Skin epidermis (tissue), 12 donors: Measurements from ENCODE around the gene PUDP.

ENCODE experiments used
- H3K27ac ChIP-seq, 21 experiments: fragments of 200-600 bp; sonication (generic) in 11 of 21; one replicate each; pipeline ENCODE4 v1.5.0; 2020; ENCODE audit warnings: mild to moderate bottlenecking in 3 of 21, inconsistent platforms in 2 of 21, moderate library complexity in 2 of 21
- H3K4me3 ChIP-seq, 7 experiments: fragments of 200-600 bp; sonication (generic) in 2 of 7; one replicate each; pipeline ENCODE4 v1.5.0; 2020; ENCODE audit warnings: inconsistent platforms in 2 of 7, mild to moderate bottlenecking in 2 of 7, moderate library complexity in 1 of 7

The PUDP gene

DNA sequence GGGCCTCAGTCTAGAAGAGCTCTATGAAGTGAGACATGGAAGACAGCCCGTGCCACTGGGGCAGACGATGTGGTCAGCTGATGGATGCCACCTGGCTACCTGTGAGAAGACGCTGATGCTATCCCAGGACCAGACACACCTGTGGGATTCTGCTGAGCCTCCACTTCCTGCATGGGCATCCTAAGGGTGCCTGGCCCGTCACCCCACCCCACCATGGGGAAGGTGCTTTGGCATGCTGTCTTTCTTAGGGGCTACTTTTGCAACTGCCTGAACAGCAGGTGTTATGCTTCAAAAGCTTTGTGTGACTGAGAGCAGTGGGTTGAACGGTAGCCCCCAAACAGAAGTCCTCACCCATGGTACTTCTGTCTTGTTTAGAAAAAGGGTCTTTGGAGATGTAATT lies 65.4 kb downstream of the PUDP start:
- H3K27ac ChIP-seq: no peak overlapping the region
- no peak overlapping the region for H3K4me3 ChIP-seq

DNA sequence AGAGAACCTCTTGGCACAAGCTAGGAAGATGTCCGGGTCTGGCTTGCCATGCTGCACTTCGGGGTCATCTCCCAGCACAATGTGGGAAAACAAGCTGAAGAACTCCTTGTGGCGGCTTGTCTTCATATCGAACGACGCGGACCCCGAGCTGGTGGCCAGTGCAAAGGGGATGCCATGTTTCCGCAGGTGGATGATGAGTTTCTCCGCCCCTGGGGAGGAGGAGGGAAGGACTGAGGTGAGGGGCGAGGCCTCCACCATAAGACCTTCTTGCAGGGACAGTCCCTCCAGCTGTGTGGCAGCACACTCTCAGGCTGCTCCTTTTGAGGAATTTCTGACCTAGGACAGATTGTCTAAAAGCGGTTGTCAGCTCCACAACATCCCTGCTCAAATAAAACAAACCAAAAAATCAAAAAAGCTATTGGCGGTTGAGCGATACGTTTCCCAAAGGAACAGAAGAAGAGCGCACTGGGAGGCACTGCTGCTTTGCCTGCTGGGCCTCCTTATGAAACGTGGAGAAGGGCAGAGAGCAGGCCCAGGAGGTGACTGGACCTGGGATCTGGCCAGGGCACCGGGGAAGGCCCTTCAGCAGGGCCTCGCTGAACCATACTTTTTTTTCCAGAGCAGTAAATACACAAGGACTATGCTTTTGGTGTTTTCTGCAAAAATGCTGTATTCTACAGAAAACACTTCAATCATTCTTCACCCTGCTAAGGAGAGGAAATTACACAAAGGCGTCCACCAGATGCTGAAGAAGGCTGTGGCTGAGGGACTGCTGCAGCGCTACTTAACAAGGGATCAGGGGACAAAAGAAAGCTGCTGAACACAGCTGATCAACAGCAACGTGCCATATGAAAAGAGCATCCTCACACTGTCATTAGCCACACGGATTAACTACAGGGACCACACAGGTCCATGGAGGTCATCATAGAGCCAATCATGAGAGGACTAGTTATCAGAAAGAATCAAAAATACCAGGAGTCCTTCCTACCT lies 70.4 kb downstream of the PUDP start:
- H3K4me3 ChIP-seq: no peak overlapping the region

DNA sequence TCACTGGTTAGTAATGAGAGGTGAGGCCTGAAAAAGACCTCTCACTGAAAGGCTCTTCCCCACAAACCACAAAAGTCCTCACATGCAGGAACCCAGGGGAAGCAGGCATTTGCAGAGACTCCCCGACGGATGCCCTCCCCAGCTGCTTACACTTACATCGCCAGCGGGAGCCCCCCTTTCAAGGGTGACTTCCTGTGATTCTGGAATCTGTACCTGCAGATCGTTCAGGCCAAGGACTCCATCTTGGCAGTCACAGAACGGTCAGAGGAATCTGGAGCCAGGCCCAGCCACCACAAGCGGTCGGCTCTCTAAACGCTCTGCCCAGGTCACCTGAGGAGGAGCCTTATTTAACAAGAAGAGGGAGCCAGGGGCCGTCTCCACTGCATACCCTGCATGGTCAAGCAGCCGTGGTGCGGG lies 71.7 kb downstream of the PUDP start:
- Histone ChIP-seq H3K27ac (no peak overlapping the region), H3K4me3 (no peak overlapping the region)

More for the DNA sequence above, 70.4 kb downstream of the PUDP start:
- no peak overlapping the region for H3K27ac ChIP-seq

DNA sequence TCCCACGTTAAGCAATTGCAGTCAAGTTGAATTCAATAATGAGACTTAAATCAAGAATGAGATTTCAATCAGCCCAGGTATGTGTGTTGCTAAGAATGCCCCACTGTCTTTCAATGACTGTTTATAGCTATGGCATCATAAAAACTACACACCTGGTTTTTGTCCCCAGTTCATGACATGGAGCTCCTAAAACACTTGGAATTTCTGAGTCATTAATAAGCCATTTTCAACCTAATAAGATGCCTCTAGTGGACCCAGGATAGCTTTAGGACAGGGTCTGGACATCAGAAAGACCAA lies 73.1 kb downstream of the PUDP start:
- H3K27ac ChIP-seq: no peak overlapping the region
- no peak overlapping the region for H3K4me3 ChIP-seq

DNA sequence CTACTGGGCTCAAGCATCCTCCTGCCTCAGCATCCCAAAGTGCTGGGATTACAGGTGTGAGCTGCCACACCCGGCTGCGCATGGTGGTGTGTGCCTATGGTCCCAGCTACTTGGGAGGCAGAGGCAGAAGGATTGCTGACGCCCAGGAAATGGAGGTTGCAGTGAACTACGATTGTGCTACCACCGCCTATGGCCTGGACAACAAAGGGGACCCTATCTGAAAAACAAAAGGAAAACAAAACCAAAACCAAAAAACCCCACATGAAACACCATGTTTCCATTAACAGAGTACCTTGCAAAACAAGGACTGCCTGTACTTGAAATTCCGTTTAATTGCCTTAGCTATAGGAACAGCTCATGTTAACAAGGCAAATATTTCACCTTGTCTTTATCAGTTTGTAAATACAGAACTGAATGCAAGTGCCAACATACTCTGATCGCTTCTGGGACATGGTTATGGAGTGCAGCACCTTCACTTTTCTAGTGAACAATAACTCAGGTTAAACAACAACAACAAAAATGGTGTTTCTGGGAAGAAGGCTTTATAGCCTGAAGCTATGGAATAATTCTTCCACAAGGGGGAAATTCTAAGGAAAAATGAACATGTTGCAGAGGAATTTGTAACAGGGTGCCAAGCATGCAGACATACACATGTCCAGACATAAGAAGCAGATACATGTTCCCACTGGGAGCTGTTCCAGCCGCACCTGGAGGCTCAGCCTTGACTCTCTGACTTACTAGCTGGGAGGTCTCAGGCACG lies 73.6 kb downstream of the PUDP start:
- H3K4me3 ChIP-seq: no peak overlapping the region
- H3K27ac ChIP-seq: no peak overlapping the region

DNA sequence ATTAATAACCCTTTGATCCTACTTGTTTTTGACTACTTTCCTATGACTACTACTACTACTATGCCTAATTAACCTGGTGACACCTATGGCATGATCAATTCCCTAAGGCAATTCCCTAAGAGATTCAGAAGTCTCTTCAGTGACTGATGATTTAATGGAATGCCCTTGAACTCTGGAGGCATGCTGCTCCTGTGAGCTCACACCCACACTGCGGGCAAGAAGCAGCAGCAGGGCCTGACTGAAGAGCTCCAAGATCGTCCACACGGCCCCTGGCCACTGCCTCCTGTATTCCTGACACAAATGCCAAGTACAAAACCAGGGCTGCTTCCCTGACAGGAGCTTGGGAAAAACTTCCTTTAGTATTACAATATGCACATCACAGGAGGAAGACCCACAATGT lies 74.6 kb downstream of the PUDP start:
- H3K27ac ChIP-seq: peak overlapping the region in 1 of 21 experiments; percentile 1
- no peak overlapping the region for H3K4me3 ChIP-seq

DNA sequence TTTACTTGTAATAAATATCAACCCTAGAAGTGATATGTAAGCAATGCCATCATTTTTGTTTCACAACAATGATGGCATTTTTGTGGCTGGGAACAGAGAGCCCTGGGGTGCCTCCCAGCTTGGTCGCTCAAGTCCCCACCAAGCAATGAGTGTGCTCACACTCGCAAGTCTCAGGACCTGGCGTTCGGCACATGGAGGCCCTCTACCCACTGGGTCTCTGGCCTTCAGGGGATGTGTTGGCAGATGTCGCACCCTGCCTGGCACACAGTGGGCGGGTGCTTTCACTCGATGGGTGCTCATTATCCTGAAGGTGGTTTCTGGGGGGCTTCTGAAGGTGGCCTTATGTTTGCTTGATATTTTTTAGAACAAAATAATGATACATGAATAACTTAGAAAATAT lies 75.1 kb downstream of the PUDP start:
- no peak overlapping the region for H3K4me3 ChIP-seq
- H3K27ac ChIP-seq: no peak overlapping the region

DNA sequence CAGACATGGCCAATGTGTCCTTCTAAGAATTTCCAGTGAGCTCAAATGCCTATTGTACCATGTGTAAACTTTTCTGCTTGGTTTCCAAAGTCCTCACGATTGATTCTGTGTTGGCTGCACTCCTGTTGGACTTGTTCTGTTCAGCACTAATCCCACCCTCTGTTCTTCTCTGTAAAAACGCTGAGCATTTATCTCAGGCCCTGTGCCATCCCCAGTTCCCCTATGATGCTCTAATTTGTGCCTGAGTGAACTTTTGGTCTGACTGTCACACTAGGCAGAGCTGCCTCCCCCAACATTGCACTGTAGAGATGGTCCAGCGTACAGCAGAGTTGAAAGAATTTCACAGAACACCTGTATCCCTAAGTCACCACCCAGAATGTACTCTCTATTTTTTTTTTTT lies 76.6 kb downstream of the PUDP start:
- Histone ChIP-seq H3K27ac (no peak overlapping the region), H3K4me3 (no peak overlapping the region)

DNA sequence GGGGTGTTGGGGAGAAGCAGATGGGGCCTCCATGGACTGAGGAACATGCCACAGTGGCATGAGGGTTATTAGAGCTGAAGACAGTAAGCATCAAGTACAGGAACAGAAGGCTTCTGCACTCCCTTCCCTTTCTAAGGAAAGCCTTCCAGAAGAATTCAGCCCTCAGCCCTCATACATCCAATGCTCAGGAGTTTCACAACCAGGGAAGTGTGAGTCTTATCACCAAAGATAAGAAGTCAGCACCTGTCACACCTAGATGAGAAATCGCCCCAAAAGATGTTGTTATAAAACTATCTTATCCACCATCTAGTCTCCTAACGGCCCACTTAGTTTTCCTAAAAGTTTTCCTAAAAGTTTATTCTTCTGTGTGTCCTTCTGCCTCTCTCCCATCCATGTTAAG lies 78.4 kb downstream of the PUDP start:
- no peak overlapping the region for H3K27ac ChIP-seq
- H3K4me3 ChIP-seq: no peak overlapping the region

DNA sequence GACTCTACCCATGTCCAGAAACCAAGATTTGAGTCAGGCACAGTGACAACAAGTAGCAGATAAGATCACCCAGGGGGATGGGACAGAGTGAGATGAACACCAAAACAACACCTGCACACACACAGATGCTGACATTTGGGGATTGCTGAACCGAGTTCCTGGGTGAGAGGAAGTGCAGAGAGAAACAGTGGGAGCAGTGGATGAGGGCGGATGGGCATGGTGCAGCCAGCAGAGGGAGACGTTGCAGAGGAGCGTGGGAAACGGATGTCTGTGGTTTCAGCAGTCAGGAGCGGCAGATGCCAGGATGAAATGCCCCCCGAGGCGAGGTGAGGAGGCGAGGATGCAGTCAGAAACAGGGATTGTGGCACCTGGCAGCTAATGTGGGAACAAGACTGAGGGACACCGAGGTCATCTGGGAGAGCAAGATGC lies 79.0 kb downstream of the PUDP start:
- no peak overlapping the region for H3K27ac ChIP-seq

DNA sequence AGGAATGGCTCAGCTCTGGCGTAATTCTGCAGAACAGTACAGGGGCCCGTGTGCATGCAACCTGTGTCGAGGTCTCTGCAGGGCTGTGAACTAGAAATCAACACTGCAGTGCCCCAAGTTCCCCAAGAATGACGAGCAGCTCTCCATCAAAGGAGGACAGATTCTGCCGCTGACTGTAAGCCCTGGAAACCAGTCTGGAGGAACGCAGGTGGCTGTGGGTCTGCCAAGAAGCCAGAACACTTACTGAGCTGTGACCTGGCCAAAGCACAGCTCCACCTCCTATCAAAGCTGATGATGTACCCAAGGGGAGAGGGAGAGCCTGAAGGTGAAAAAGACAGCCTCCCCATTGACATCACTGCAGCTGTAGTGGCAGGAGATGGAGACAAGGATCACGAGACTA lies 80.7 kb downstream of the PUDP start:
- Histone ChIP-seq H3K4me3 (no peak overlapping the region), H3K27ac (no peak overlapping the region)

More for the DNA sequence above, 79.0 kb downstream of the PUDP start:
- H3K4me3 ChIP-seq: no peak overlapping the region

DNA sequence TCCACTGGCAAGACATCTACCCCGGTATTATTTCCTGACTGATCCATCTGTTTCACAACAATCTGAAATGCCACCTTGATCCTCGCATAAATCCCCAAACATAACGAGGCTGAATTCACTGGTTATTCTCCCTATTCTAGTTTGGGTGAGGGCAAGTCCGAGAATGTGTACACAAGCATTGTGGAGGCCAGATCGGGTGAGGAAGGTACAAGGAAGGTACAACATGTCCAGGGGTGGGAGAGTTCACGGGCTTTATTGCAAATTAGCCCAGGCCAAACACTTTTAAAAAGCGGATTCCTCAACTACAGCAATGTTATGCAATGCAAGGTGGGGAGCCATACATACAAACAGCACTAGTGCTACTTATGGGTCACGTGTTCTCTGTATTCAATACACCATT lies 82.5 kb downstream of the PUDP start:
- Histone ChIP-seq H3K4me3 (no peak overlapping the region), H3K27ac (no peak overlapping the region)

DNA sequence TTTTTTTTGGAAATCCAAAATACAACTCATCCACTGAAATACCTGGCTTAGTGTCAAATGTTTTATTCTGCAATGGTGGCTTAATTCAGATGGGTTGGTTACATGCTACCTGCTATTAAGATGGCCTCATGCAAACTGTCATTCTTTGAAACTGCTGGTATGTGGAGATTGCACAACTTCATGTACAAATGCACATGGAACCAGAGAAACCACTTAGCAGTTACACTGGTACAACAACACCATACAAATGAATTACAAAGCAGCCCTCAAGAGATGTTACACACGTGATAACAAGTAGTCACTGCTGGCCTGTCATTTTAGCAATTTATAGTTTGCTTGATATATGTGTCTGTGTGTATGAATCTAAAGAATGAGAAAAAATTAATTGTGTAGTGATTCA lies 85.0 kb downstream of the PUDP start:
- Histone ChIP-seq H3K27ac (no peak overlapping the region), H3K4me3 (no peak overlapping the region)

DNA sequence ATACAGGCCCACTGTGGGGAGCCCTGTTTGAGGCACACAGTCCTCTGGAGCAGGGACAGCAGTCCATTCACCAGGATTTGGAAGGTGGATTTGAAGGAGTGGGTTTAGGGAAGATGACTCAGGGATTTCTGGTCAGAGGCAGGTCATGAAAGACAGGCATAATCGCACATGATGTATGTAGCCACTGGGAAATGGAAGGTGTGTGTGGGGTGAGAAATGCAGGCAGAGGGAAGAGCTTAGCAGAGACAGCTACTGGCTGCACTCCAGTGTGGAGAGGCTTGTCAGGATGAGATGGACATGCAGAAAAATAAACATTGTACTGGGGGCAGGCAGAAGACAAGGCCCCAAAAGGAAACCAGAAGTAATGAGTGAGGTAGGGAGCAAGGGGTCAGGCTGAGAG lies 85.7 kb downstream of the PUDP start:
- H3K27ac ChIP-seq: no peak overlapping the region
- H3K4me3 ChIP-seq: no peak overlapping the region

DNA sequence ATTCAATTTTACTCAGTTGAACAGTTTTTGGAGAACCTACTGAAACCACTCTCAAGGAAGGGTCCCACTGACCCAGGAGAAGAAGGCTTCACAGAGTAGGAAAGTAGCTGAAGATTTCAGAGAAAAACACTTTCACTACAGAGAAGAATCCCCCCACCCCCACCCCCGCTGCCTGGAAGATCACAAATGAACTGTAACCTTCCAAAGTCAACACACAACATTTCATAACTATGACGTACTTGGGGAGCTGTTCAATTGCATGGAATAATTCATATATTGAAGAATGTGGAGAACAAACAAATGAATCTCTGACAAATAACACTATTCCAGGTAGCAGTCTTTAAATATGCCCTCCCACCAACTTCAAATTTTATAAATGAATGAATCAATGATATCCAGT lies 86.5 kb downstream of the PUDP start:
- no peak overlapping the region for H3K27ac ChIP-seq
- no peak overlapping the region for H3K4me3 ChIP-seq

DNA sequence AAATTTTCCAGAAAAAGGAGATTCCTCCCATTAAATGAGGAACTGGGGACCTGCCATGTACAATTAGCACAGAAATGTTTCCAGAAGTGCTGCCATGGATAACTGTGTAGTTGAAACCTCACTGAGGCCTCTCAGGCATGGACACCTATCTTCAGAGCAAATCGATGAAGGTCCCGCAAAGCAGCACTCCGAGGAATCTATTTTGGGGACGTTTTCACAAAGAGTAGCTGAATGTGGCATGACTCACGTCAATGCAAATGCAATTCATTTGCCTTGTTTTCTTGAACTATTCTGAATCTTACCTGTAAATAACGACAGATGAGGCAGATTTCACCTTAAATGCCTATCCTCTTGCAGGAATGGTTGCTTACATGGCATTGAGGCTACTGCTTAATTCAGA lies 87.5 kb downstream of the PUDP start:
- Histone ChIP-seq H3K27ac (no peak overlapping the region), H3K4me3 (no peak overlapping the region)

DNA sequence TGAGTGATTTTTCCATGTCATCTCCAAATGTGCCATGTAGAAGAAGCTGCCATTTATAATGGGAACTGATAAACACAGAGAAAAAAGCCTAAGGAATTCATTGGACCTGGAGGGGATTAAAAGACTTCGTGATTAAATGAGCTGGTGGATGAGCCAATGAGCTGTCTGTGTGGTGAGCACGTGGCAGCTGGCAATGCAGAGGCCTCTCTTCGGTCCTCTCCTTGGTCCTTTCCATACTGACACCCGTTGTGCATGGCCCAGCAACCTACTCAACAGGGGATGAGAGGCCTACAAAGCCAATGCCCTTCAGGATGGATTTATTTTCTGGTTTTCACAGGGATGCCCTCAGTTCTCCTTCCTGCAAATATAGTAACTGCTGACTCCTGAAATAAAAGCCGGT lies 88.1 kb downstream of the PUDP start:
- H3K4me3 ChIP-seq: no peak overlapping the region
- H3K27ac ChIP-seq: no peak overlapping the region

DNA sequence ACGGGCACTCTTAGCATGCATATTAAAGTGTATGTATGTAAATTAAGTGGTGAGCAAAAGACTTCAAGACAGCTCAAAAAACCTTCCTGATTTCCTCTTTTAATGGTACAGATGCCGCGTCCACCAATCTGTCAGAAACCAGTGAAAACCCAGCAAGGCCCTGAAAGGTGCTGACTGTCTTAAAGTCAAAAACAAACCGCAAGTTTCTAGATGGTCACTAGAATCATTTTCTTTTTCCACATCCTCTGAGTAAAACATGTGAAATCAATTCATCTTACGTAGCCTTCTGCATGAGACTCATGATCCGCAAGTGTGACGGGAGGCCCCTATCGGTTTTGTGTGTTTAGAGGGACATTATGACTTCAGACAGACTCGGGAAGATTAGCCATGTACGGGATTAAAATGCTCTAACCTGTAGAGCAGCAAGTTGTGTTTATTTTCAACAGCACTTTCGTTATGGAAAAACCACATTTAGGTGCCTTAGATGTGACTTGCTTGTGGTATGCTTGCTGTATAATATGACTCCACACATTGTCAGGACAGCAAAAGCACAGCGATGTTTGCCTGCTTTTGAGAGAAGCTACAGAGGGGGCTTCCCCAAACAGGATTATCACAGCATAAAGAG lies 88.6 kb downstream of the PUDP start:
- Histone ChIP-seq H3K4me3 (no peak overlapping the region), H3K27ac (no peak overlapping the region)

DNA sequence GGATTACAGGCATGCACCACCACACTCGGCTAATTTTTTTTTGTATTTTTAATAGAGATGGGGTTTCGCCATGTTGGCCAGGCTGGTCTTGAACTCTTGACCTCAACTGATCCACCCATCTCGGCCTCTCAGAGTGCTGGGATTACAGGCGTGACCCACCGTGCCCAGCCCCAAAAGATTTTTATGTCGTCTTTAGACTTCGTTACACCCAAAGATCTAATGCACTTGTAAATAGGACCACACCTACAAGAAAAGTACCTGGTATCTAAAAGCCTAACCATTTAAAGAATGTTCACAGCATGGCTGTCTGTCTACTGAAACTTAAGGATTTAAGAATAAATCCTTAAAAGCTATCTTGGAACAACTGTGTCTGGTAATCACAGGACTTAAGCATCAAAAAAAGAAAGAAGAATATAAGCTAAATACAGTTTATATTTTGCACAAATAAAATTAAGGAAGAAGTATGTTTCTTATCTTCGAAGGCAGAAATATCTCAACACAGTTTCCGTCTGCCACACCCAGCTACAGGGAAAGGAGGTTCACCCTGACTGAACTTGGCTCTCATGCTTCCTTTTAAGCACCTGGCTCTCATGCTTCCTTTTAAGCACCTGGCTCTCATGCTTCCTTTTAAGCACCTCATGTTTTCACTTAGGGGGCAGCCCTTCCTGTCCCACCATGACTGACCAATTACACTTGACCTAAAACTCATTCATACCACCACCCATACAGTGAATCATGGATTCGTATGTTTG lies 92.4 kb downstream of the PUDP start:
- Histone ChIP-seq H3K27ac (no peak overlapping the region), H3K4me3 (no peak overlapping the region)
